ENCODE measurements around the gene MAL. TPM values are rescaled to one million over a fixed set of nuclear protein-coding genes. Genes with fewer than 3 reads are reported as not detected.

MAL gene
- total RNA-seq, 1 donor from 2014 or later = 187 TPM

DNA sequence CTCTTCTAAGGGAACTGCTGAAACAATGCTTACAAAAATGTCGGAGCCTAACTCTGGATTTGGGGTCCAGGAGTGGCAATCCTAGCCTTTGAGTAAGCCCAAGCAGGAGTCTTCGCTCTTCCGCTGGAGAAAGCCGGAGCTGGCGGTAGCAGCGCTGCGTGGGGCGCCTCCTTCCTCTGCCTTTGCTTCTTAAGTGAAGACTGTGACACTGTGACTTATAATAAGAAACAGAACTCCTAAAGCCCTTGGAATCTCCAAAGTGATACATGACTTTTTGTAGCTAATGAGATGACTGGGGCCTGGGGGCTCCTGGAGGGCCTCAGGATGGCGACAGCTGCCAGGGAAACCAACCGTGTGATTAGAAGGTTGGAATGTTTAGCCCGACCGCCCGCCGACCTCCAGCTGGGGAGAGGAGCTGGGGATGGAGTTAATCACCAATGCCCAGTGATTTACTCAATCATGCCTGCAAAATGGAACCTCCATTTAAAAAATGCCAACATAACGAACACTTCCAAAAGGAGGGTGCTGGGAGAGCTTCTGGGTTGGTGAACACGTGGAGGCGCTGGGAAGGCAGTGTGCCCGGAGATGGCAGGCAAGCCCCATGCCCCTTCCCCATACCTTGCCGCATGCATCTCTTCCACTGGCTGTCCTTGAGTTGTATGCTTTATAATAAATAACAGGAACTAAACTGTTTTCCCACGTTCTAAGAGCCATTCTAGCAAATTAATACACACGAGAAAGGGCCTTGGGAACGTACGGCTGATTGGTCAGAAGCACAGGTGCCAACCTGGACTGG, 29.0 kb upstream of the MAL start:
- intact Hi-C loops (cut with micrococcal nuclease) = no loop called here

- intact Hi-C loops (cut with micrococcal nuclease) = no loop called here
Measured at GRCh38 chr2:94997981-94998930, 27.3 kb upstream of the MAL start.

DNA sequence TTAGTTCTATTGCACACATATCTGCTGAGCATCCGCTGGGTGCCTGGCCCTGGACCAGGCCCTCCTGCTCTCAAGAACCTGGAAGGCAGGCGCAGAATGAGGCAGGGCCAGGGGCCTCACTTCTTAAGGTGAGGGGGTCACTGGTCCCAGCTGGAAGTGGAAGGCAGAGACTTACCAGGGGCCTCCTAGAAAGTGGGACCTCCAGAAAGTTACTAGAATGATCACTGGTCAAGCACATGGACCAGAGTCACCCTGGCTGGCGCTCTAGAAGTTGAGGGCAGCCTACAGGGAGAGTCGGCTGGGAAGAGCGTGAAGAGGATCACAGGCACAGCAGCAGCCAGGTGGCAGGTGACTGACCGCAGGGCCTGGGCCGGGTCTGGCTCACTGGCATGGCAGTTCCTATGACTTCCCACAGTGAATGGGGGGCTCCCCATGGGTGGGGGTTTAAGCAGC, 26.1 kb upstream of the MAL start:
- intact Hi-C loops (cut with micrococcal nuclease) = no loop called here

DNA sequence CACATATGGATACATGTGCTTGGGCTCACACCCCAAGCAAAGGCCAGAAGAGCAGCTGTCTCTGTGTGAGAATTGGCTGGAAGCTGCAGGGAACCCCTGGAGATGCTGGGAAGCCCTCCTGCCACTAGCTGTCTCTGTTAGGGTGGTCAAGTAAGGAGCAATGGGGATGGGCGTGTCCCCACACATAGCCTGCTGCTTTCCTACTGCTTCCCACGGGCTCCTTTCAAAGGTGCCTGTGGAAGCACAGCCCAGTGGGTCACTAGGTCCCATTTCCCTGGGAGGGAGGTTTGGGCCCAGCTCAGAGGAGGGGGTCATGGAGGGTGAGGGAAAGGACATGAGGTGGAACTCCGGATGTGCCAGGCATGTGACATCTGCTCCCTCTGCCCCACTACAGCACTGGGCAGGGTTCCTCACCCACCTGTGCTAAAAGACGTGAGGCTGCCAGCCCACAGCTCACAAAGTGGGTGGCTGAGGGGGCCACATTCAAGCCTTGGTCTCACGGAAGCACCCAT, 24.4 kb upstream of the MAL start:
- intact Hi-C loops (cut with micrococcal nuclease) = no loop called here

GRCh38 chr2:95001701-95002100, 23.8 kb upstream of the MAL start:
- intact Hi-C loops (cut with micrococcal nuclease) = no loop called here

DNA sequence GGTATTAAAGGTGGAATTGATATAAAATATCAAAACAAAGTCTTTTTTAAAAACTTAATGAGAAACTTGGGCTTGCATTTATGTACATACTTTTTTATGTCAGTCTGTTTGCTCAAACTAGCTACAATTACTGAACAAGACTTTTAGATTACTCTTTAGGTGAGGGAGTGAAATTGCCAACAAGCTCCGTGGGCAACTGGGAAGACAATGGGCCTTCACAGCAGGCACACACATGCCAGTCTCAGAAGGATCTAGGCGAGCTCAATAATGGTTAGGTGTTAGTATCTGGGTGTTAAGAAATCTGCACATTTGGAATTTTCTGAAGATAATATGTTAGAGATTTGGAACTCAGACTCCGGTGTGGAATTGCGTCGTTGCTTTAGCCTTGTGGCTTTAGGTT, 23.0 kb upstream of the MAL start:
- intact Hi-C loops (cut with micrococcal nuclease) = no loop called here

GRCh38 chr2:95004287-95004686, 21.2 kb upstream of the MAL start:
- intact Hi-C loops (cut with micrococcal nuclease) = no loop called here

DNA sequence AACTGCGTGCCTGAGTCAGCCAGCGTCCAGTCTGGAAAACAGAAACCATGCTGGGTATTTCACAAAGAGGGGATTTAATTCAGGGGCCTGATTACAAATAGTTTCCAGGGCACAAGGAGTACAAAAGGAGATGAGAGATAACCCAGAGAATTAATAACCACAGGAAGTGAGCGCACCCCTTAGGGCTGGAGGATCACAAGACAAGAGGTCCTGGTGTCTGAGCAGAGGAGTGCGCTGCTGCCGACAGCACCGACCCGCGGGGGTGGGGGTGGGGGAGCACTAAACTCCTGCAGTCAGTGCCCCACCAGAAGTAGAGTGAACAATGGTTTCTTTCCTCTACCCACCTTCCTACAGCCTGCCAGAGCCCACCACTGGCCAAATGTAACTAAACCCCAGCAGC, 20.8 kb upstream of the MAL start:
- intact Hi-C loops (cut with micrococcal nuclease) = no loop called here

DNA sequence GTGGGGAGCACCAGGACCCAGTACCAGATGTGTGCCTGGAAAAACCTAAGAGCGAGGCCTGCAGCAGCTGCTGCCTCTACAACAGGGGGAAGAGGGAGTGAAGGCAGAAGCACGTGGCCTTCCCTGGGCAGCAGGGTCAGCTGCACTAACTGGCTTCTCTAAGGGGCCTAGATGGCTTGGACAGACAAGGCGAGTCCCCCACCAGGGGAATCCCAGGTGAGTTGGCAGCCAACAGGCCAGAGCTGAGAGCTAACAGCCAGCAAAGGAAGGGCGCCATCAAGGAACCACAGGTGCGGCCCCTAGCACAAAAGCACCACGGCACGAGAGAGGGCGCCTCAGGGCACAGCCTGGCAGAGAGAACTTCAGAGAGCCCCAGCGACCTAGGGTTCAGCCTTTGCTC, 19.8 kb upstream of the MAL start:
- intact Hi-C loops (cut with micrococcal nuclease) = no loop called here

DNA sequence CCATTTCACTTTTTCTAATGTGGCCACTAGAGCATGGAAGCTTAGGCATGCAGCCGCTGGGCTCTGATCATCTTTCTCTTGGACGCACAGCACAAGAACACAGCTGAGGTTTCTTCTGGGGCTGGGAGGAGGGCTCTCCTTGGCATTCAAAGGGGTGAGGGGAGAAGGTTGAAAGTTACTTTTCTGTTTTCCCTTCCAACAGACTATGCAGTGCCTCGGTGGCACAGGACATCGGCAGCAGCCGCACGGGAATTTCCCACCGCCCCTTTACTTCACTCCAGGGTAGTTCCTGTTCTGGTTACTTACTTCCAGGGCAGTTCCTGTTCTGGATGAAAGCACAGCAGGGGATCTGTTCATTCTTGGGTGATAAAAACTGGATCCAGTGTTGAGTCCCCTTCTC, 18.9 kb upstream of the MAL start:
- intact Hi-C loops (cut with micrococcal nuclease) = no loop called here

- intact Hi-C loops (cut with micrococcal nuclease) = no loop called here
Measured at GRCh38 chr2:95007031-95007609, 18.4 kb upstream of the MAL start.

DNA sequence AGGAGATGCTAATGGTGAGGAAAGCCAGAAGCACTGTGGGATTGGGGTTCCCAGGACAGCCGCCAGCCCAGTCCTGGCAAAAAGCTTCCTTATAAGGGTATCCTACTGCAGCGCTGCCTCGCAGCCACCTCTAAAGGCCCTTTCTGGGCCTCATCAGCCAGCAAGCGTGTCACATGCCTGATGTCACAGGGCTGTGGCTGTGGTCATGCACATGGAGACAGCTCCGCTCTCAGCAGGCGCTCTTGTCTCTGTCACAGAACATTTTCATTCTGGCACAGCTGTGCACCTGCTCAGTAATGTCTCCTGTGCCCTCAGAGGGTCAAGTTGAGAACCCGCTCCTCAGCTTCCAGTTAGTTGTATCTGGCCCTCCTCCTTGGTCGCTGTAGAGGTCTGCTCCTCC, 17.7 kb upstream of the MAL start:
- intact Hi-C loops (cut with micrococcal nuclease) = no loop called here

GRCh38 chr2:95008306-95008705, 17.2 kb upstream of the MAL start:
- intact Hi-C loops (cut with micrococcal nuclease) = no loop called here

DNA sequence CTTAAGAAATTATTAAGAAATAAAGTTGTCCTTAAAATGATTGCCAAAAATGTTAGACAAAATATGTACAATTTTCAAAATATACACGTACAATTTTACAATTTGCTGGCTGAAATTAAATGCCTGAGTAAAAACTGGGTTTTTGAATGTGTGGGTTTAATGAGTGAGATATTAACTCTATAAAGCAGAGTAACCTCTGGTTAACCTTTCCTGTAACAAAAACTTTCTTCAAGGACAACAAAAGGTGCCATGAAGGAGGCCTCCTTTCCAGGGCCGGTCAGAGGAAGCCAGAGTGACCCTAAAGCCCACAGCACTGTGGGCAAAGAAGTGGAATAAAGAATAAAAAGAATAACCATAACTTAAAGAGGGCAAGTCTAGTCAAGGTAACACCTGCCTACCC, 16.5 kb upstream of the MAL start:
- intact Hi-C loops (cut with micrococcal nuclease) = no loop called here

DNA sequence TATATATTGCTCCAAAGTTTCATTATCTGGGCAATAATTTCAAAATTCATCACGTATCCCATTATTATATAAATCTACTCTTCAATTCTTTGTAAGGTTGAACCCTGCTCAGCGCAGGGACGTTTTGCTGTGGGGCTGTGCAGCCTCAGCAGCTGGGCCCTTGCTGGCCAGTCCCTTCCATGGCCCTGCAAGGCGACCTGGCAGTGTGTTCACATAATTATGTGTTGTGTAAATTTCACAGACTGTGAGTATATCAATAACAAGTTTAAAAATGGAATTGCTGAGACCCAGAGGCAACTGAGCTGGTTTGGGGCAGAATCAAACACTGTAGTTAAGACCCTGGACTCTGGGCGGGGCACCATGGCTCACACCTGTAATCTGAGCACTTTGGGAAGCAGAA, 16.1 kb upstream of the MAL start:
- intact Hi-C loops (cut with micrococcal nuclease) = no loop called here

DNA sequence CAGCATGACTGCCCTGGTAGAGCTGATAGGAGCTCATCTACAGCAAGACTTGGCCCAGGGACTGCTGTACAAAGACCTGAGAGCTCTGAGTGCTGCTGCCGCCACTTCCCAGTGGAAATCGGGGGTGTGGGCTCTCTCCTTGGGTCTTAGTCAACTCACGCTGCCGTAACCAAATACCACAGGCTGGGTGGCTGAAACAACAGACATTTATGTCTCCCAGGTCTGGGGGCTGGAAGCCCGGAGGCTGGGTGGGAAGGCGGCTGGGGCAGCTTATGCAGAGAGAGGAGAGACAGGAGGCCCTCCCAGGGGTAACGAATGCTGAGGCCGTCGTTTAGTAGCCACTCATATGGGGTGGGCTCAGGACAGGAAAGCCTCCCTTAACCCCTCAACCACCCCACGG, 15.4 kb upstream of the MAL start:
- intact Hi-C loops (cut with micrococcal nuclease) = no loop called here

DNA sequence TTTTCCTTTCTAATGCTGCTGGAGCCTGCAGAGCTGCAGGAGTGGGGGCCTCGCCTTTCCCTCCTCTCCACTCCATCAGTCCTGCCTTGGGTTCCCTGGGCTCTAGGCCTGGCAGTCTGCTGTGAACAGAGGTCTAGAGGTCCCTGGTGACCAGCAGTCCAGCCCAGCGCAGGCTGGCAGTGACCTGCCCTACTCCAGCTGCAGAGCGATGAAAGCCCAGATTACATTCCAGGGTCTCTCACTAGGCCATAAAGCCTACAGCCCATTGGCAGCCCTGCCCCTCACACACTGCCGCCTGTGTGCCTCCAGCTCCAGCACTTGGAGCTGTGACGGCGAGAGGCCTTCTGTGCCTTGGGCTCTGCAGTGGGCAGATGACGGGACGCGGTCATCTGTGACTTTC, 14.8 kb upstream of the MAL start:
- intact Hi-C loops (cut with micrococcal nuclease) = no loop called here

- intact Hi-C loops (cut with micrococcal nuclease) = no loop called here
Measured at GRCh38 chr2:95012881-95013550, 12.5 kb upstream of the MAL start.

GRCh38 chr2:95013726-95014125, 11.8 kb upstream of the MAL start:
- intact Hi-C loops (cut with micrococcal nuclease) = no loop called here

GRCh38 chr2:95014126-95014708, 11.3 kb upstream of the MAL start:
- intact Hi-C loops (cut with micrococcal nuclease) = no loop called here

Measured in T-helper 2 cell treated with Interferon-gamma antibody and Interleukin-4, amounts not matched to agents 100 ng/mL and 5 ng/mL, for 36 hours (primary cell).